Natural killer cell (primary cell): Measurements from ENCODE around the gene DCDC1. TPM values are rescaled to one million over a fixed set of nuclear protein-coding genes. Genes with fewer than 3 reads are reported as not detected.

Experiments used
- ATAC-seq, 3 donors: fragments of 150-1000 bp in 2 of 3; fragments of 200-7000 bp in 1 of 3; cut with Tn5 transposase; 1 replicate in 1 of 3; 2 replicates in 2 of 3; pipeline ENCODE4 v1.10.0; 2021; ENCODE audit warnings: mild to moderate bottlenecking in 2 of 3, moderate library complexity in 2 of 3
- DNase-seq, 2 donors: peaks; one replicate each; pipeline versions ENCODE4 v3.0.0 to v3.0.0-alpha.2; 2013 to 2021; ENCODE audit warnings: mixed read lengths in 1 of 2
- H3K27ac ChIP-seq: one replicate; pipeline ENCODE4 v1.5.1; 2013; ENCODE audit warnings: mild to moderate bottlenecking, low read length
- H3K27me3 ChIP-seq: one replicate; pipeline ENCODE4 v1.6.1; 2013; ENCODE audit warnings: low read length; ENCODE audit not compliant: control insufficient read depth, insufficient read depth
- H3K36me3 ChIP-seq: one replicate; pipeline ENCODE4 v1.6.1; 2013; ENCODE audit warnings: low read length; ENCODE audit not compliant: control insufficient read depth, insufficient read depth
- H3K4me1 ChIP-seq: one replicate; pipeline ENCODE4 v1.6.1; 2013; ENCODE audit warnings: low read length; ENCODE audit not compliant: control insufficient read depth, insufficient read depth
- H3K4me3 ChIP-seq: one replicate; pipeline ENCODE4 v1.5.1; 2013; ENCODE audit warnings: low read length
- H3K9me3 ChIP-seq: one replicate; pipeline ENCODE4 v1.6.1; 2013; ENCODE audit warnings: low read length; ENCODE audit not compliant: control insufficient read depth, insufficient read depth
- H3K27ac Mint-ChIP-seq, 2 donors: one replicate each; pipeline ENCODE4 v1.8.0; 2022; ENCODE audit warnings: mild to moderate bottlenecking in 2 of 2, mixed read lengths in 2 of 2, moderate library complexity in 1 of 2
- H3K27me3 Mint-ChIP-seq, 2 donors: one replicate each; pipeline ENCODE4 v1.8.0; 2022; ENCODE audit warnings: low read depth in 2 of 2, mixed read lengths in 2 of 2
- H3K36me3 Mint-ChIP-seq: one replicate; pipeline ENCODE4 v1.8.0; 2022; ENCODE audit warnings: mixed read lengths
- H3K4me1 Mint-ChIP-seq, 2 donors: one replicate each; pipeline ENCODE4 v1.8.0; 2022; ENCODE audit warnings: mixed read lengths in 2 of 2
- H3K4me3 Mint-ChIP-seq: one replicate; pipeline ENCODE4 v1.8.0; 2022; ENCODE audit warnings: mild to moderate bottlenecking, moderate library complexity, mixed read lengths
- H3K9me3 Mint-ChIP-seq, 2 donors: one replicate each; pipeline ENCODE4 v1.8.0; 2022; ENCODE audit warnings: mixed read lengths in 2 of 2
- WGBS: methylation state at CpG from one replicate; pipeline ENCODE4 v1.1.7; 2013; ENCODE audit warnings: missing lambda C conversion rate; ENCODE audit not compliant: insufficient coverage; 5-methylcytosine and 5-hydroxymethylcytosine counted together
- intact Hi-C: fragments of 100-400 bp; cut with micrococcal nuclease; formaldehyde crosslinking; loops from one replicate; pipeline ENCODE4 v1.14.2; 2022
- total RNA-seq, 4 donors: library from RNA; stranded (reverse); fragments of 120-200 nt in 1 of 4; gene quantifications; one replicate each; pipeline versions ENCODE4 v1.2.3 to v1.2.4, GENCODE V29; 2013 to 2022
- TF ChIP-seq, protein P1 (sequence below): fragments of 200-600 bp; IDR thresholded peaks from one replicate; pipeline ENCODE4 v1.8.0; 2022; ENCODE audit warnings: antibody characterized with exemption

DCDC1 gene
- total RNA-seq, 3 donors from 2014 or later (not counting 1 experiment from before 2014, with no cell fraction given): not detected

DNA sequence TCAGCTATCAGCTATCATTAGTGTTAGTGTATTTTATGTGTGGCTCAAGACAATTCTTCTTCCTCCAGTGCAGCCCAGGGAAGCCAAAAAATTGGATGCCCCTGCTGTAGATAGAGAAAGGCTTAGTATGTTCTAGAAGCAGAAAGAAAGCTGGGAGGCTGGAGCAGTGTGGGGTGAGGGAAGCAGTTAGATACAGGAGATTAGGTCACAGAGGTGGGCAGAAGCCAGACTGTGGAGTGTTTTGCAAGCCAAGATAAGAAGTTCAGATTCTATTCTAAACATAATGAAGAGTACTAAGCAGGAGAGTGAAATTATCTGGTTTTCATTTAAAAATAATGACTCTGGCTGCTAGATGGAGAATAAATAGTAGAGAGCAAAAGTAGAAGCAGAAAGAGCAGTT lies 381.7 kb downstream of the DCDC1 start:
- H3K9me3 Mint-ChIP-seq: peaks cover 3 to 7% of the 10 kb centered on the region in 2 donors
- no peaks in the 10 kb centered on the region for H3K4me1 Mint-ChIP-seq
- no peaks in the 10 kb centered on the region for H3K9me3 ChIP-seq
- intact Hi-C loops: no loop called here
- TF ChIP-seq, protein P1, sequence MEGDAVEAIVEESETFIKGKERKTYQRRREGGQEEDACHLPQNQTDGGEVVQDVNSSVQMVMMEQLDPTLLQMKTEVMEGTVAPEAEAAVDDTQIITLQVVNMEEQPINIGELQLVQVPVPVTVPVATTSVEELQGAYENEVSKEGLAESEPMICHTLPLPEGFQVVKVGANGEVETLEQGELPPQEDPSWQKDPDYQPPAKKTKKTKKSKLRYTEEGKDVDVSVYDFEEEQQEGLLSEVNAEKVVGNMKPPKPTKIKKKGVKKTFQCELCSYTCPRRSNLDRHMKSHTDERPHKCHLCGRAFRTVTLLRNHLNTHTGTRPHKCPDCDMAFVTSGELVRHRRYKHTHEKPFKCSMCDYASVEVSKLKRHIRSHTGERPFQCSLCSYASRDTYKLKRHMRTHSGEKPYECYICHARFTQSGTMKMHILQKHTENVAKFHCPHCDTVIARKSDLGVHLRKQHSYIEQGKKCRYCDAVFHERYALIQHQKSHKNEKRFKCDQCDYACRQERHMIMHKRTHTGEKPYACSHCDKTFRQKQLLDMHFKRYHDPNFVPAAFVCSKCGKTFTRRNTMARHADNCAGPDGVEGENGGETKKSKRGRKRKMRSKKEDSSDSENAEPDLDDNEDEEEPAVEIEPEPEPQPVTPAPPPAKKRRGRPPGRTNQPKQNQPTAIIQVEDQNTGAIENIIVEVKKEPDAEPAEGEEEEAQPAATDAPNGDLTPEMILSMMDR: no peak
- H3K4me3 ChIP-seq: no peak overlapping the region
- no peak for ATAC-seq
- no peak overlapping the region for H3K27ac Mint-ChIP-seq
- H3K27ac ChIP-seq: no peak overlapping the region
- H3K27me3 ChIP-seq: no peaks in the 10 kb centered on the region
- no peaks in the 10 kb centered on the region for H3K36me3 Mint-ChIP-seq
- H3K27me3 Mint-ChIP-seq: no peaks in the 10 kb centered on the region
- H3K36me3 ChIP-seq: no peaks in the 10 kb centered on the region
- DNase-seq: no peak
- H3K4me3 Mint-ChIP-seq: no peak overlapping the region
- H3K4me1 ChIP-seq: no peaks in the 10 kb centered on the region

DNA sequence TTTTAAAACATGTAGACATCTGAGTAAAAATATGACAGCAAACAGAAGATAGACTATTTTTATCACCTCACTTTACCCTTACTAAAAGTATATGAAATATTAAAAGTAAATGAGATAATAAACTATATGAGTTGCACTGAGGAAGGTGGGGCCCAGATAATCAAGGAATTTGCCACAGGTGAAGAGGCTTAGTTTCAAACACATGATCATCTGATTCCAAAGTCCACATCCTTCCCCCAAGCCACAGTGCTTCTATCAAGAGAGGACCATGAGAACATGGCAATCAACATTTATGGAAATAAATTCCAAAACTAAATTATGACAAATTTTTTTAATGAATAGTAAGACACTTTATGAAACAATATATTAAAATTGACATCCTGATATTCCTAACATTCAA lies 384.0 kb downstream of the DCDC1 start:
- Mint-ChIP-seq H3K27ac (no peak overlapping the region), H3K4me3 (no peak overlapping the region)
- intact Hi-C loops: no loop called here

DNA sequence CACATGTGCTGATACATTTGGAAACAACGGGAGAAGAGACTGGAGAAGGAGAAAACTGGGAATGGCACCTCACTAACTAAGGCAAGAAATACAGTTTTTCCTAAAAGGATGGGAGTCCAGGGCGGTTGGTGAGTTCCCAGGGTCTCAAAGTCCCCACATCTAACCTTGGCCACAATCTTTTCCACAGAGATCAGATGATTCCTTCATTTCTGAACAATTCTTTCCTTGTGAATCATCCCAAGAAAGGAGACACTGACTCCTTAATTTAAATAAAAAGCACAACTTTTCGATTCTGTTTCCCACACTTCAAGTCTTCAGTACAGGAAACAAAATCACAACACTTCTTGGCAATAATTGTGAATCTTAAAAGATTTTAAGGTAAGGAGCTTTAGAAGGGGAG lies 384.7 kb downstream of the DCDC1 start:
- no peak overlapping the region for H3K27ac ChIP-seq
- no peaks in the 10 kb centered on the region for H3K9me3 ChIP-seq
- H3K36me3 Mint-ChIP-seq: no peaks in the 10 kb centered on the region
- DNase-seq: no peak
- WGBS: 65% methylated on average over 3 of the region's 3 CpGs
- no peak overlapping the region for H3K4me3 Mint-ChIP-seq
- no peaks in the 10 kb centered on the region for H3K36me3 ChIP-seq
- ATAC-seq: no peak
- no peak overlapping the region for H3K4me3 ChIP-seq
- TF ChIP-seq, protein P1: no peak
- no peaks in the 10 kb centered on the region for H3K27me3 ChIP-seq
- H3K4me1 Mint-ChIP-seq: no peaks in the 10 kb centered on the region
- peaks cover 0 to 9% of the 10 kb centered on the region in 2 donors for H3K9me3 Mint-ChIP-seq
- no peak overlapping the region for H3K27ac Mint-ChIP-seq
- no peaks in the 10 kb centered on the region for H3K27me3 Mint-ChIP-seq
- intact Hi-C loops: no loop called here
- no peaks in the 10 kb centered on the region for H3K4me1 ChIP-seq

More for the DNA sequence above, 384.0 kb downstream of the DCDC1 start:
- TF ChIP-seq, protein P1: no peak
- no peaks in the 10 kb centered on the region for H3K36me3 Mint-ChIP-seq
- H3K27ac ChIP-seq: no peak overlapping the region
- no peaks in the 10 kb centered on the region for H3K36me3 ChIP-seq
- H3K4me1 Mint-ChIP-seq: no peaks in the 10 kb centered on the region
- peaks cover 3 to 8% of the 10 kb centered on the region in 2 donors for H3K9me3 Mint-ChIP-seq
- no peaks in the 10 kb centered on the region for H3K4me1 ChIP-seq
- no peaks in the 10 kb centered on the region for H3K27me3 Mint-ChIP-seq
- ATAC-seq: no peak
- no peaks in the 10 kb centered on the region for H3K27me3 ChIP-seq
- no peaks in the 10 kb centered on the region for H3K9me3 ChIP-seq
- DNase-seq: no peak
- H3K4me3 ChIP-seq: no peak overlapping the region

DNA sequence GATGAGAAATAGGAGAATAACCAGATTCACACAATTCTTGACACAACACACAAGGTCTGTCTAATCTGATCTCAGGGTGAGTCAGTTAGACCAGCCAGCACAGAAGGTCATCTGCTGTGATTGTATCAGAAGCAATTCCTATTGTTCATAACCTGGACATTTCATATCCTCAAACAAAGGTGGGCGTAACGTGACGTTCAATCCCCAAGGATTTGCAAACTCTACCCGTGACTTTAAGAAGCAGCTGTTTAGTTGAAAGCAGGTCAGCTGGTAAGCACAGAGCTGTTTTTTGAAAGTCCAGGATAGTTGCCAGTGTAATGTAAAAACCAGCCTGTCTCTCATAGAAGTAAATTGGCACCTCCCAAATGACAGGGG lies 385.1 kb downstream of the DCDC1 start:
- intact Hi-C loops: no loop called here
- Mint-ChIP-seq H3K9me3 (peaks cover 0 to 9% of the 10 kb centered on the region in 2 donors), H3K4me1 (no peaks in the 10 kb centered on the region), H3K27ac (no peak overlapping the region), H3K27me3 (no peaks in the 10 kb centered on the region), H3K36me3 (no peaks in the 10 kb centered on the region), H3K4me3 (no peak overlapping the region)
- DNase-seq (no peak), ATAC-seq (no peak)
- no peaks in the 10 kb centered on the region for H3K4me1 ChIP-seq
- TF ChIP-seq, protein P1: no peak
- no peaks in the 10 kb centered on the region for H3K27me3 ChIP-seq
- no peaks in the 10 kb centered on the region for H3K36me3 ChIP-seq
- no peak overlapping the region for H3K4me3 ChIP-seq
- 89% methylated on average over 4 of the region's 4 CpGs for WGBS
- no peaks in the 10 kb centered on the region for H3K9me3 ChIP-seq
- no peak overlapping the region for H3K27ac ChIP-seq
